ENCODE measurements around the gene ECPAS.
"Not testable (repeated sequence)": the region's sequence is repeated elsewhere in the genome, so short reads cannot be mapped to it uniquely, and the experiment has no call there.

Gene ECPAS

GRCh38 chr9:111412280-111412679, 71.9 kb downstream of the ECPAS start:
- no peak for DNase-seq

- DNase-seq, result no peak
Observed at GRCh38 chr9:111411266-111411665, 72.9 kb downstream of the ECPAS start.

- no peak for DNase-seq
Observed at GRCh38 chr9:111407813-111408212, 76.4 kb downstream of the ECPAS start.

- no peak for DNase-seq
Observed at GRCh38 chr9:111405701-111406100, 78.5 kb downstream of the ECPAS start.

- DNase-seq, result not testable (repeated sequence)
Observed at GRCh38 chr9:111401486-111401885, 82.7 kb downstream of the ECPAS start.

- DNase-seq, result no peak
Observed at GRCh38 chr9:111400564-111400898, 83.7 kb downstream of the ECPAS start.

GRCh38 chr9:111399772-111400563, 84.2 kb downstream of the ECPAS start:
- peak; percentile 19 for DNase-seq

- DNase-seq, result no peak
Observed at GRCh38 chr9:111399211-111399739, 84.9 kb downstream of the ECPAS start.

GRCh38 chr9:111393971-111394370, 90.2 kb downstream of the ECPAS start:
- no peak for DNase-seq

GRCh38 chr9:111389406-111389805, 94.8 kb downstream of the ECPAS start:
- DNase-seq, result no peak

- DNase-seq, result no peak
Observed at GRCh38 chr9:111386386-111386785, 97.8 kb downstream of the ECPAS start.

- DNase-seq, result no peak
Observed at GRCh38 chr9:111381006-111381405, 103.2 kb downstream of the ECPAS start.

GRCh38 chr9:111375817-111376564, 108.2 kb downstream of the ECPAS start:
- DNase-seq, result no peak

GRCh38 chr9:111375062-111375461, 109.1 kb downstream of the ECPAS start:
- no peak for DNase-seq

GRCh38 chr9:111372297-111372696, 111.9 kb downstream of the ECPAS start:
- no peak for DNase-seq

GRCh38 chr9:111366978-111367377, 117.2 kb downstream of the ECPAS start:
- DNase-seq, result no peak

GRCh38 chr9:111362526-111362925, 121.7 kb downstream of the ECPAS start:
- no peak for DNase-seq

GRCh38 chr9:111360881-111361280, 123.3 kb downstream of the ECPAS start:
- DNase-seq, result no peak

- DNase-seq, result no peak
Observed at GRCh38 chr9:111356481-111357244, 127.5 kb downstream of the ECPAS start.

- no peak for DNase-seq
Observed at GRCh38 chr9:111352545-111352944, 131.6 kb downstream of the ECPAS start.

- no peak for DNase-seq
Observed at GRCh38 chr9:111350556-111350955, 133.6 kb downstream of the ECPAS start.

- DNase-seq, result no peak
Observed at GRCh38 chr9:111349766-111350165, 134.4 kb downstream of the ECPAS start.

GRCh38 chr9:111348821-111349271, 135.3 kb downstream of the ECPAS start:
- DNase-seq, result no peak

Data from stimulated activated CD4-positive, alpha-beta T cell treated with anti-CD3 and anti-CD28 coated beads, Interleukin-15, amount 100 ng/mL, for 24 hours (primary cell).